Uterus (tissue), 2 donors: ENCODE data around the gene FCHO2.

Experiments
- CTCF ChIP-seq, 4 experiments: fragments of 200-600 bp in 2 of 4; fragments of 450-650 bp in 2 of 4; sonication (generic) in 2 of 4; IDR thresholded peaks; one replicate each; pipeline ENCODE4 v1.5.1; 2016 to 2019; ENCODE audit warnings: antibody characterized with exemption in 4 of 4, mild to moderate bottlenecking in 2 of 4, moderate library complexity in 1 of 4
- POLR2A ChIP-seq, 2 donors: fragments of 450-650 bp; IDR thresholded peaks; one replicate each; pipeline ENCODE4 v1.6.1; 2016; ENCODE audit warnings: antibody characterized with exemption in 2 of 2, mild to moderate bottlenecking in 1 of 2, moderate library complexity in 1 of 2

GRCh38 chr5:73081093-73081492, 125.3 kb downstream of the FCHO2 start:
- no peak for TF ChIP-seq CTCF (IDR thresholded peaks at IDR 0.05)
- no peak for TF ChIP-seq POLR2A (IDR thresholded peaks at IDR 0.05)
